Kidney (tissue), 14 donors: ENCODE results near the gene KDM3B. TPM values are rescaled to one million over a fixed set of nuclear protein-coding genes. Genes with fewer than 3 reads are reported as not detected.

Experiments
- DNase-seq, 5 donors: peaks; one replicate each; pipeline ENCODE4 v3.0.0-alpha.2; 2013 to 2020
- FAIRE-seq: peaks from 2 replicates; lab custom pipeline; 2012; peaks lifted over from hg19 to GRCh38; lab: Jason Lieb, UNC
- H3K27ac ChIP-seq, 2 donors: one replicate each; pipeline ENCODE4 v1.7.0; 2013; ENCODE audit warnings: low read depth in 2 of 2, low read length in 2 of 2, inconsistent platforms in 1 of 2
- H3K27me3 ChIP-seq: one replicate; pipeline ENCODE4 v1.7.1; 2013; ENCODE audit warnings: low read length, inconsistent platforms; ENCODE audit not compliant: control insufficient read depth, insufficient read depth
- H3K36me3 ChIP-seq, 3 donors: one replicate each; pipeline versions ENCODE4 v1.7.0 to v1.7.1; 2013; ENCODE audit warnings: low read length in 3 of 3, control low read depth in 1 of 3, inconsistent platforms in 1 of 3; ENCODE audit not compliant: insufficient read depth in 3 of 3, control insufficient read depth in 2 of 3
- H3K4me1 ChIP-seq, 3 donors: one replicate each; pipeline versions ENCODE4 v1.7.0 to v1.7.1; 2013; ENCODE audit warnings: low read length in 3 of 3, inconsistent platforms in 1 of 3, low read depth in 1 of 3; ENCODE audit not compliant: control insufficient read depth in 2 of 3, insufficient read depth in 2 of 3
- H3K4me3 ChIP-seq, 3 donors: one replicate each; pipeline versions ENCODE4 v1.7.0 to v1.8.1; 2013; ENCODE audit warnings: low read length in 3 of 3, control low read depth in 1 of 3, inconsistent platforms in 1 of 3
- H3K9ac ChIP-seq, 3 donors: one replicate each; pipeline versions ENCODE4 v1.7.0 to v1.7.1; 2013; ENCODE audit warnings: low read length in 3 of 3, control low read depth in 1 of 3, inconsistent platforms in 1 of 3
- H3K9me3 ChIP-seq, 3 donors: one replicate each; pipeline versions ENCODE4 v1.7.0 to v1.7.1; 2013; ENCODE audit warnings: low read length in 3 of 3, control low read depth in 1 of 3, inconsistent platforms in 1 of 3; ENCODE audit not compliant: control insufficient read depth in 2 of 3, insufficient read depth in 1 of 3
- intact Hi-C: fragments of 100-400 bp; cut with DNase I; formaldehyde crosslinking; loops from one replicate; pipeline ENCODE4 v1.11.1; 2022
- polyA plus RNA-seq: library from polyadenylated mRNA; stranded (reverse); fragments of 350-450 nt; fragmentation: Illumina TruSeq; extraction: RNeasy Lipid Tissue Mini Kit (QIAGEN cat#74804); gene quantifications from one replicate; pipeline ENCODE4 v1.2.3, GENCODE V29; 2014; ENCODE audit warnings: low read depth, low replicate concordance; ENCODE audit not compliant: insufficient read depth
- total RNA-seq: library from RNA; stranded (reverse); fragmentation: NEBNext Ultra II Directional; extraction: Animal tissue kit (Norgen Biotek cat#: 25700); gene quantifications from one replicate; pipeline ENCODE4 v1.2.1, GENCODE V29; 2021
- TF ChIP-seq, protein P1 (sequence below): IDR thresholded peaks from 3 replicates; pipeline ENCODE4 v1.5.1; 2012; ENCODE audit warnings: mild to moderate bottlenecking, moderate library complexity, borderline replicate concordance; ENCODE audit not compliant: insufficient read depth; ENCODE audit errors: extremely low read depth
- donor health status: control.
- donor health status: control.
- donor health status: control.
- donor health status: control.
- donor health status: control.
- donor health status: DM: yes; HTN: yes; CAD: no.
- donor health status: Normal renal cell carcinoma (clear cell type).

Gene KDM3B
- total and polyA plus RNA-seq, 2 donors from 2014 or later, result 18.5 to 69.6 TPM

DNA sequence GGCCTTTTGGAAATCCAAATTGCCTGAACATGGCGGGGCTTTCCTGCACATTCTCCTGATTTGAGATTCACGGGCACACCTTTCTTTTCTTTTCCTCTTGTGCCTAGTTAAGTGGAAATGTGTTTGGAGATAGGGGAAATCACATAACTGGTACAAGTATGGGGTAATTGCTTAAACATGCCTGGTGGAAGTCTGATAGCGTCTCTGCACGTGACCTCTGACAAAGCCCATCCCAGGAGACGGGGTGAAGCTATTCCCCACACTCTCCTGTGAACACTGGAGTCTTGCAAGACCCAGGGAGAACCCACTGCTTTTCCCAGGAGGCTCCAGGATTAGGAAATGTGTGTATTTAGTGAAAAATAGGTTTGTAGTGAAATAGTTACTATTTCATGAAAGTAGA is 83.5 kb downstream of the KDM3B start:
- no peak for DNase-seq
- TF ChIP-seq, protein P1, sequence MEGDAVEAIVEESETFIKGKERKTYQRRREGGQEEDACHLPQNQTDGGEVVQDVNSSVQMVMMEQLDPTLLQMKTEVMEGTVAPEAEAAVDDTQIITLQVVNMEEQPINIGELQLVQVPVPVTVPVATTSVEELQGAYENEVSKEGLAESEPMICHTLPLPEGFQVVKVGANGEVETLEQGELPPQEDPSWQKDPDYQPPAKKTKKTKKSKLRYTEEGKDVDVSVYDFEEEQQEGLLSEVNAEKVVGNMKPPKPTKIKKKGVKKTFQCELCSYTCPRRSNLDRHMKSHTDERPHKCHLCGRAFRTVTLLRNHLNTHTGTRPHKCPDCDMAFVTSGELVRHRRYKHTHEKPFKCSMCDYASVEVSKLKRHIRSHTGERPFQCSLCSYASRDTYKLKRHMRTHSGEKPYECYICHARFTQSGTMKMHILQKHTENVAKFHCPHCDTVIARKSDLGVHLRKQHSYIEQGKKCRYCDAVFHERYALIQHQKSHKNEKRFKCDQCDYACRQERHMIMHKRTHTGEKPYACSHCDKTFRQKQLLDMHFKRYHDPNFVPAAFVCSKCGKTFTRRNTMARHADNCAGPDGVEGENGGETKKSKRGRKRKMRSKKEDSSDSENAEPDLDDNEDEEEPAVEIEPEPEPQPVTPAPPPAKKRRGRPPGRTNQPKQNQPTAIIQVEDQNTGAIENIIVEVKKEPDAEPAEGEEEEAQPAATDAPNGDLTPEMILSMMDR, result no peak
- no peak for FAIRE-seq
- Histone ChIP-seq H3K9ac (no peak overlapping the region), H3K9me3 (no peaks in the 10 kb centered on the region), H3K27ac (no peak overlapping the region), H3K27me3 (no peaks in the 10 kb centered on the region), H3K36me3 (peaks cover 4 to 42% (median 26%) of the 10 kb centered on the region in 3 donors), H3K4me3 (no peak overlapping the region), H3K4me1 (peaks cover 0 to 7% (median 0%) of the 10 kb centered on the region in 3 donors)
- intact Hi-C loops, result no loop called here

DNA sequence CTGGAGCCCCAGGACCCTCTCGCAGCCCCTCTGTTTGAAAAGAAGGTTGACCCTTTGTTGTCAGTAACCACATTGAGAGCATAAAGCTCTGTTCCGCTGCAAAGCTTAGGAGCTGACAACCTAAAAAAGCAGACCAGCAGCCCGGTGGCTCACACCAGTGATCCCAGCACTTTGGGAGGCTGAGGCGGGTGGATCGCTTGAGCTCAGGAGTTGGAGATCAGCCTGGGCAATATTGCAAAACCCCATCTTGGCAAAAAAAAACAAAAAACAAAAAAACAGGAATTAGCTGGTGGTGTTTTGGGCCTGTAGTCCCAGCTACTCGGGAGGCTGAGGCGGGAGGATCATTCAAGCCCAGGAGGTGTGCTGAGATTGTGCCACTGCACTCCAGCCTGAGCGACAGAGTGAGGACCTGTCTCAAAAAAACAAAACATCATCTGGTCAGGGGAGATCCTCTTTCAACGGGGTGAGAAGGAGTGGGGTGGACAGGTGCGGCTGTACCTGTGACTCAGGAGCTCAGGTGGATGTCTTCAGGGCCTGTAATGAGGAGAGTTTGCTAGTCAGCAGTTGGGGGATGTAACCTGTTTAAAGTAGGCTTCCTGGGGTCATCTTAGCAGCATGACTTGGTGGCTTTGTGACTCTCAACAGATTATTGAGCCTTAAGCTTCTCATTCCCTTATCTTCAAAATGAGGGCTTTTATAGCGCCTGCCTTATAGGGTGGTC is 85.7 kb downstream of the KDM3B start:
- peak overlapping the region in 2 of 3 donors; percentile 41 to 57 for H3K4me3 ChIP-seq
- no peak for FAIRE-seq
- no peak for DNase-seq
- H3K36me3 ChIP-seq, result peaks cover 2 to 27% (median 17%) of the 10 kb centered on the region in 3 donors
- H3K27me3 ChIP-seq, result no peaks in the 10 kb centered on the region
- H3K9ac ChIP-seq, result peak overlapping the region in 2 of 3 donors; percentile 0 to 13
- H3K9me3 ChIP-seq, result no peaks in the 10 kb centered on the region
- intact Hi-C loops, result no loop called here
- H3K27ac ChIP-seq, result no peak overlapping the region
- H3K4me1 ChIP-seq, result peaks cover 0 to 7% (median 0%) of the 10 kb centered on the region in 3 donors
- TF ChIP-seq, protein P1, result no peak

DNA sequence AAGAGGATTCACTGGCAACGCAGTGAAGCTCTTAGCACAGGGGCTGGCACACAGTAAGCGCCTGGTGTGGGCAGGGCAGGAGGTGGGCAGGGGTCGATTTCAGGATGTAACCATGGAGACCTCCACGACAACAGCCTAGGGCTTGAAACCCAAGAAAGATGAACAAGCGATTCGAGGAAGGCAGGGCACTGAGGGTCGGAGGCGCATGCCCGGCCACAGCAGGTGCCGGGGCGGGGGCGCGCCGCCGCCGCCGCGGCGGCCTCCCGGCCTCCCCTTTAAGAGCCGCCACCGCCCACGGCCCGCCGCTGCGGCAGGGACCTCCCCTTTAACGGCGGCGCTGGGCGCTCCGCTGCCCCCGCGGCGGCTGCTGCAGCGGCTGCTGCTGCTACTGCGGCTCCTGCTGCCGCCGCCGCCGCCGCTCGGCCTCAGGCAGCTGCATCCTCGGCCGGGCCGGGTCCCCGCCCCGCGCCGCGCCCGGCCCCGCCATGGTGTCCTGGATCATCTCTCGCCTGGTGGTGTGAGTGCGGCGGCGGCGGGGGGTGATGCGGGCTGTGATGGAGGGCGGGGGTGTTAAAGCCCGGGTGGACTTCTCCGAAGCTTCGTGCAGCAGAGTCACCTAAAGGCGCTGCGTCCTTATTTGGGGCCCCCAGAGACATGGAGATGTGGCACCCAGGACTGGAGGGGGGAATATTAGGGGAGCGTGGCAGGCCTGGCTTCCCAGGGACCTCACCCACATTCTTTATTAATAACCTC is 86.4 kb downstream of the KDM3B start, which contains the start of gene REEP2:
REEP2 (plus strand) TSS at position 334 of the 753 bp plus-strand sequence; CDS start at position 486, 152 bp downstream.
- Histone ChIP-seq H3K4me3 (peak within 1 kb of the TSS; percentile 28 to 57 (median 44)), H3K27me3 (no peaks in the 10 kb centered on the region), H3K27ac (no peak within 1 kb of the TSS), H3K36me3 (peaks cover 2 to 20% (median 15%) of the 10 kb centered on the region in 3 donors), H3K4me1 (peaks cover 0 to 7% (median 0%) of the 10 kb centered on the region in 3 donors), H3K9ac (peak within 1 kb of the TSS in 2 of 3 donors; percentile 0 to 13), H3K9me3 (no peaks in the 10 kb centered on the region)
- peak in 4 of 5 donors; percentile 81 to 86 (median 84) for DNase-seq
- FAIRE-seq, result no peak
- TF ChIP-seq, protein P1, result no peak
- intact Hi-C loops, result no loop called here
